A549 (cell line): Measurements from ENCODE around the gene XYLT1. TPM values are rescaled to one million over a fixed set of nuclear protein-coding genes. Genes with fewer than 3 reads are reported as not detected.

Source experiments
- ATAC-seq, 2 experiments: fragments of 200-7000 bp in 1 of 2; fragments of >200 bp in 1 of 2; cut with Nextera tagmentation in 1 of 2; cut with Tn5 transposase in 1 of 2; 3 replicates each; pipeline versions ENCODE4 v1.8.0 to v1.9.1; 2018 to 2020; ENCODE audit warnings: mild to moderate bottlenecking in 1 of 2, moderate library complexity in 1 of 2
- CTCF ChIA-PET: fragments of 300-600 bp; sonication (Branson Sonifier 250); formaldehyde crosslinking; extraction: SDS; loops from one replicate; lab custom pipeline; 2021; ENCODE audit warnings: antibody characterized with exemption, inconsistent platforms; lab: Yijun Ruan, JAX
- POLR2A ChIA-PET: fragments of 350-600 bp; formaldehyde crosslinking; extraction: SDS; loops from one replicate; lab custom pipeline; 2021; ENCODE audit warnings: antibody characterized with exemption, inconsistent platforms; lab: Yijun Ruan, JAX
- DNase-seq, 2 experiments: peaks; one replicate each; pipeline versions ENCODE4 v3.0.0 to v3.0.0-alpha.2; 2011 to 2016; ENCODE audit warnings: low read depth in 1 of 2, low spot score in 1 of 2
- FAIRE-seq: peaks from 2 replicates; lab custom pipeline; 2011; peaks lifted over from hg19 to GRCh38; lab: Jason Lieb, UNC
- H3K27ac ChIP-seq, 2 experiments: fragments of >200 bp; sonication (Bioruptor Twin); formaldehyde crosslinking; 3 replicates each; pipeline ENCODE4 v1.5.1; 2016 to 2017
- H3K4me1 ChIP-seq: fragments of >200 bp; sonication (Bioruptor Twin); formaldehyde crosslinking; 3 replicates; pipeline ENCODE4 v1.6.1; 2016
- H3K4me2 ChIP-seq: fragments of >200 bp; sonication (Bioruptor Twin); formaldehyde crosslinking; 3 replicates; pipeline ENCODE4 v1.6.1; 2016
- H3K4me3 ChIP-seq: fragments of >200 bp; sonication (Bioruptor Twin); formaldehyde crosslinking; 3 replicates; pipeline ENCODE4 v1.5.1; 2016
- H3K9me3 ChIP-seq: fragments of >200 bp; sonication (Bioruptor Twin); formaldehyde crosslinking; 3 replicates; pipeline ENCODE4 v1.6.1; 2016
- CBX8 ChIP-seq: fragments of 200-600 bp; sonication (generic); IDR thresholded peaks from 2 replicates; pipeline ENCODE4 v1.6.1; 2016
- CEBPB ChIP-seq, 2 experiments: fragments of >200 bp in 1 of 2; sonication (Bioruptor Twin) in 1 of 2; formaldehyde crosslinking in 1 of 2; IDR thresholded peaks; 2 replicates each; pipeline ENCODE4 v1.6.1; 2012 to 2016
- E2F6 ChIP-seq: IDR thresholded peaks from 2 replicates; pipeline ENCODE4 v1.6.1; 2012; ENCODE audit warnings: low read depth, borderline replicate concordance
- ELK1 ChIP-seq: fragments of 150-350 bp; IDR thresholded peaks from 2 replicates; pipeline ENCODE4 v1.6.1; 2014; ENCODE audit warnings: low read depth, mild to moderate bottlenecking, low read length
- EP300 ChIP-seq, 2 experiments: fragments of >200 bp; sonication (Bioruptor Twin); formaldehyde crosslinking; IDR thresholded peaks; 2 replicates in 1 of 2; 3 replicates in 1 of 2; pipeline ENCODE4 v1.6.1; 2016 to 2017
- HDAC2 ChIP-seq: fragments of 200-600 bp; sonication (generic); IDR thresholded peaks from 2 replicates; pipeline ENCODE4 v1.6.1; 2016
- HES2 ChIP-seq: fragments of >200 bp; sonication (Bioruptor Twin); formaldehyde crosslinking; IDR thresholded peaks from 2 replicates; pipeline ENCODE4 v1.6.1; 2016
- HOXA7 ChIP-seq: fragments of 250-450 bp; sonication (Bioruptor Pico); IDR thresholded peaks from 2 replicates; pipeline ENCODE4 v1.5.0; 2020; ENCODE audit warnings: mild to moderate bottlenecking, moderate library complexity
- HOXB13 ChIP-seq: fragments of 250-450 bp; sonication (Bioruptor Pico); IDR thresholded peaks from 2 replicates; pipeline ENCODE4 v1.5.0; 2020; ENCODE audit warnings: low read depth, mild to moderate bottlenecking, moderate library complexity
- HOXB5 ChIP-seq: fragments of 250-450 bp; sonication (Bioruptor Pico); IDR thresholded peaks from 2 replicates; pipeline ENCODE4 v1.5.0; 2020; ENCODE audit warnings: mild to moderate bottlenecking, moderate library complexity
- MAFK ChIP-seq: fragments of 450-650 bp; IDR thresholded peaks from 2 replicates; pipeline ENCODE4 v1.6.1; 2014; ENCODE audit not compliant: partially characterized antibody
- NR3C1 ChIP-seq: fragments of >200 bp; sonication (Bioruptor Twin); formaldehyde crosslinking; IDR thresholded peaks from 3 replicates; pipeline ENCODE4 v1.6.1; 2017
- PHF8 ChIP-seq: fragments of 200-600 bp; sonication (generic); IDR thresholded peaks from 2 replicates; pipeline ENCODE4 v1.6.1; 2016; ENCODE audit warnings: low read depth, mild to moderate bottlenecking, antibody characterized with exemption, moderate library complexity, borderline replicate concordance
- POLR2A ChIP-seq: IDR thresholded peaks from 2 replicates; pipeline ENCODE4 v1.6.1; 2012; ENCODE audit warnings: mild to moderate bottlenecking, low read length
- POLR2AphosphoS2 ChIP-seq: conservative IDR thresholded peaks from 2 replicates; pipeline ENCODE4 v1.6.1; 2012; ENCODE audit warnings: low read length, improper control_type of control experiment, inconsistent platforms
- RAD21 ChIP-seq, 2 experiments: fragments of >200 bp in 1 of 2; sonication (Bioruptor Twin) in 1 of 2; formaldehyde crosslinking in 1 of 2; IDR thresholded peaks in 1 of 2; conservative IDR thresholded peaks in 1 of 2; 2 replicates in 1 of 2; 3 replicates in 1 of 2; pipeline ENCODE4 v1.6.1; 2012 to 2018; ENCODE audit warnings: inconsistent platforms in 1 of 2
- RARB ChIP-seq: fragments of 250-450 bp; sonication (Bioruptor Pico); IDR thresholded peaks from 2 replicates; pipeline ENCODE4 v1.8.0; 2021; ENCODE audit warnings: mild to moderate bottlenecking, moderate library complexity
- RCOR1 ChIP-seq: fragments of 150-350 bp; IDR thresholded peaks from 2 replicates; pipeline ENCODE4 v1.6.1; 2014; ENCODE audit warnings: antibody characterized with exemption, low read length, low read depth
- REST ChIP-seq: fragments of 200-600 bp; sonication (generic); IDR thresholded peaks from 2 replicates; pipeline ENCODE4 v1.6.1; 2016; ENCODE audit warnings: antibody characterized with exemption, mild to moderate bottlenecking, moderate library complexity
- RNF2 ChIP-seq: fragments of 200-600 bp; sonication (generic); IDR thresholded peaks from 2 replicates; pipeline ENCODE4 v1.6.1; 2016; ENCODE audit warnings: low read depth, mild to moderate bottlenecking, antibody characterized with exemption, moderate library complexity, borderline replicate concordance
- USF2 ChIP-seq: fragments of 450-650 bp; IDR thresholded peaks from 2 replicates; pipeline ENCODE4 v1.6.1; 2014; ENCODE audit warnings: antibody characterized with exemption
- ZC3H11A ChIP-seq: fragments of 450-650 bp; IDR thresholded peaks from 2 replicates; pipeline ENCODE4 v1.6.1; 2014; ENCODE audit warnings: antibody characterized with exemption, mild to moderate bottlenecking
- ZNF302 ChIP-seq: fragments of 250-450 bp; sonication (Bioruptor Pico); IDR thresholded peaks from 2 replicates; pipeline ENCODE4 v1.9.0; 2021; ENCODE audit warnings: inconsistent platforms, mild to moderate bottlenecking, moderate library complexity
- ZSCAN20 ChIP-seq: fragments of 250-450 bp; sonication (Bioruptor Pico); IDR thresholded peaks from 2 replicates; pipeline ENCODE4 v1.8.0; 2022; ENCODE audit warnings: mild to moderate bottlenecking, moderate library complexity
- WGBS: methylation state at CpG from one replicate; pipeline ENCODE4 v1.1.6; 2017; ENCODE audit errors: missing lambda C conversion rate; 5-methylcytosine and 5-hydroxymethylcytosine counted together
- polyA plus RNA-seq, 4 experiments: library from polyadenylated mRNA; depleted of rRNA in 3 of 4; stranded (reverse); fragments of >200 nt; fragmentation: RNase III in 1 of 4; extraction: RNeasy Plus Mini Kit Qiagen cat#74134 plus additional on column Dnase treatment in 1 of 4; gene quantifications; 2 replicates in 3 of 4; 3 replicates in 1 of 4; pipeline ENCODE4 v1.2.3, GENCODE V29; 2011 to 2017

Gene XYLT1
- polyA plus RNA-seq, 2 of the 4 experiments (the other 2 are of a cell fraction): 0.78 to 0.88 TPM

- ATAC-seq (no peak), FAIRE-seq (no peak), DNase-seq (no peak)
- Histone ChIP-seq H3K4me2 (no peak overlapping the region), H3K4me3 (no peak overlapping the region), H3K4me1 (0 out of 3 replicates have a peak, but pooled peaks cover 2% of the 10 kb centered on the region), H3K27ac (no peak overlapping the region), H3K9me3 (no peaks in the 10 kb centered on the region)
- 41% methylated on average over 10 of the region's 10 CpGs for WGBS
- TF ChIP-seq RNF2 (no peak), RCOR1 (no peak), E2F6 (no peak), EP300 (IDR thresholded peaks at IDR 0.05) (no peak), POLR2A (no peak), ELK1 (no peak), ZC3H11A (no peak), HES2 (no peak), CBX8 (no peak), PHF8 (no peak), USF2 (no peak), HOXA7 (CRISPR knock-in tag) (no peak), HOXB5 (CRISPR knock-in tag) (no peak), MAFK (no peak), REST (no peak), HDAC2 (no peak), ZSCAN20 (CRISPR knock-in tag) (no peak), RARB (no peak)
- ChIA-PET POLR2A (no interaction called here), CTCF (interaction anchor here (0.6 kb wide), 1 partner anchor 68 kb away, joined by 3 read pairs; no protein-coding TSS in a partner anchor)
Measured at GRCh38 chr16:17403156-17403809, 67.5 kb downstream of the XYLT1 start.

GRCh38 chr16:17397499-17397891, 73.3 kb downstream of the XYLT1 start:
- DNase-seq: peak; percentile 35 to 41
- H3K27ac ChIP-seq: no peak overlapping the region
- WGBS: 25% methylated on average over 4 of the region's 4 CpGs
- TF ChIP-seq RAD21 (conservative IDR thresholded peaks at IDR 0.05 in 1 of 2, IDR thresholded peaks at IDR 0.05 in 1 of 2): no peak
- no peak for TF ChIP-seq EP300 (IDR thresholded peaks at IDR 0.05)
- no peak for TF ChIP-seq HOXB13 (CRISPR knock-in tag)
- TF ChIP-seq CEBPB (IDR thresholded peaks at IDR 0.05): no peak
- TF ChIP-seq ZNF302 (CRISPR knock-in tag): no peak
- no peak for TF ChIP-seq E2F6
- TF ChIP-seq POLR2AphosphoS2: no peak
- no peak for TF ChIP-seq HES2
- no peak for TF ChIP-seq NR3C1
- TF ChIP-seq, all 56 proteins: peak for 0
- peaks cover 12% of the 10 kb centered on the region; the same call in 2 of the 3 replicates for H3K4me1 ChIP-seq
- peak overlapping the region; percentile 49 for H3K4me2 ChIP-seq
- FAIRE-seq (no peak), ATAC-seq (peak in 1 of 2 experiments; percentile 62; a peak in 1 of 6 replicates)
- H3K4me3 ChIP-seq: no peak overlapping the region
- POLR2A ChIA-PET: no interaction called here
- CTCF ChIA-PET: interaction anchor here (0.6 kb wide), 1 partner anchor 568 kb away, joined by 5 read pairs; no protein-coding TSS in a partner anchor
- no peaks in the 10 kb centered on the region for H3K9me3 ChIP-seq
